NCI-H82 treated with DMSO at 0.1 percent for 48 hours (cell line): ENCODE measurements around the gene ARPIN.
"Not testable (repeated sequence)": the region's sequence is repeated elsewhere in the genome, so short reads cannot be mapped to it uniquely, and the experiment has no call there.

Experiments used
- DNase-seq: peaks from one replicate; lab custom pipeline; 2025; ENCODE audit not compliant: unreplicated experiment; lab: John Stamatoyannopoulos, UW

Gene ARPIN

DNA sequence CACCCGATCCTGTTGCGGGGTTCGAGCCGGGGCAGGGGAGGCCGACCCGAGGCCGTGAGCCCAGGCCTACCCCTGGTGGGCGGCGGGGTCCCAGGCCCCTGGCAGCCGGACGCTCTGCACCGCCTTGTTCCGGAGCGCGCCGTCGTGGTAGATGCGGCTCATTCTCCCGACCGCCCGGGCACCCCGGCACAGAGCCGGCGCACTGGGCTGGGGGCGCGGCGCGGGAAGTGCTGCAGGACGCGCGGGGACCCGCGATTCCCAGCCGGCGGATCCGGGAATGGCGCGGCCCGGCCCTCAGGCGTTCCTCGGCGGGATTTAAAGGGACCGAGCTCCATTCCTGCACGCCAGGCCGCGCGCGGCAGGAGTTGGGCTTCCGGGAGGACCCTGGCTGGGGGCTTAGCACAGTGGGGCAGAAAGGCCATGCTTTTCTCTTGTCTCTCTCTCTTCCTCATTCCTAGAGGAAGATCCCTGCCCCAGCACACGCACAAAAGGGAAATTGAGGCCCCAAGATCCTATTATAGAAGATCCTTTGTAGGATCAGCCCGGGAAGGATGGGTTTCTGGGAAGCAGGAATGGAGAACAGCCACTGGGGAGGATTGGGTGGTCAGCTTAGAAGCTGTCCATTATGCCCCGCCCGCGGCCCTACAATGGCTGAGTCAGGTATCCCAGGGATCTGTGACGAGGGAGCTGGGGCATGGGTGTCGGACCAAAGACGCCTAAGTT lies at the start of gene ARPIN:
TSS of gene ARPIN (minus strand) at position 279 of the 723 bp plus-strand sequence. CDS start at position 162, 117 bp downstream.
- DNase-seq = no peak

DNA sequence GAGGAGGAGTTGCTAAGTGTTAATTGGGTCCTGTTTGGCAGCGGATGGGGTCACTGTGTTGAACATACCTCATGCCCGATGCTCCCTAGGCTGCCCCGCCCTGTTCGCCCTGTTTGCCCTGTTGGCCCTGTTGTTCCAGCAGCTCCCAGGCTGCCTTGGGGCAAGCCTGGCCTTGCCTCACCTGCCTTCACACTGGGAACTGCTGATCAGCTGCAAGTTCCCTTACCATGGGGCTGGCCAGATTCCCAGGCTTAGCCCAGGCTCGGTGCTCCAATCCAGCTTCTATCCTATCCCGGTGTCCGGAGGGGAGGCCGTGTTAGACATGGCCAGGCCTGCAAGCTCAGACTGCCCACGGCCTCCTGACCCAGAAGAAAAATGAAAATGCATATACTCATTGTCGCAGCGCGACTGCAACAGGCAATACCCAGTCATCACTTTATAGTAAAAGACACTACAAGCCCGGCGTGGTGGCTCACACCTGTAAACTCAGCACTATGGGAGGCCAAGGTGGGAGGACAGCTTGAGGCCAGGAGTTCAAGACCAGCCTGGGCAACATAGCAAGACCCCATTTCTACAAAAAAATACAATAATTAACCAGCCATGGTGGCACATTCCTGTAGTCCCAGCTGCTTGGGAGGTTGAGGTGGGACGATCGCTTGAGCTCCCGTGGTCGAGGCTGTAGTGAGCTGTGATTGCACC lies 45.5 kb upstream of the ARPIN start:
- no peak for DNase-seq

DNA sequence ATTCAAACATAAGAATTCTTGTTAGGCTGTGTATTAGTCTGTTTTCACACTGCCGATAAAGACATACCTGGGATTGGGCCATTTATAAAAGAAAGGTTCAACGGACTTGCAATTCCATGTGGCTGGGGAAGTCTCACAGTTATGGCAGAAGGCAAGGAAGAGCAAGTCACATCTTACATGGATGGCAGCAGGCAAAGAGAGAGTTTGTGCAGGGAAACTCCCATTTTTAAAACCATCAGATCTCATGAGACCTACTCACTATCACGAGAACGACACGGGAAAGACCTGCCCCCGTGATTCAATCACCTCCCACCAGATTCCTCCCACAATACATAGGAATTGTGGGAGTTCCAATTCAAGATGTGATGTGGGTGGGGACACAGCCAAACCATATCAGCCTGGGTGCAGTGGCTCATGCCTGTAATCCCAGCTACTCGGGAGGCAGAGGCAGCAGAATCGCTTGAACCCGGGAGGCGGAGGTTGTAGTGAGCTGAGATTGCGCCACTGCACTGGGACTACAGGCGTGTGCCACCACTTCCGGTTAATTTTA lies 42.8 kb upstream of the ARPIN start:
- not testable (repeated sequence) for DNase-seq

DNA sequence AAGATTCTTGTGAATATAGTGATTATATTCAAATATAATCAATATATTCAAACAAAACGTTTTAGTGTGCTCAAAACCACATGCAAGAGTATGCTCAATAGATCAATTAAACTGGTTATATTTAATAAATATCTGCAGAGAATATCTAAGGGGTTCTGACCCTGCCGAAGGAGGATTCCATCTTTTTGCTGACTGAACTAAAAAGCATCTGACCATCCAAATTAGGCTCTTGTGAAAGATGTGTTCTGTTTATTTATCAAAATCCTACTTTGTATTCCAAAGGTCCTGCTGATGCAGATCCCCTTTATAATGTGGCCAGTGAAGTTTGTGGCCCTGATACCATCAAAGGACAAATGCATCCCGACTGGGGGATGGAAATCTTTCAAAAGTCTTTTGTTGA lies 41.8 kb upstream of the ARPIN start:
- DNase-seq = no peak

DNA sequence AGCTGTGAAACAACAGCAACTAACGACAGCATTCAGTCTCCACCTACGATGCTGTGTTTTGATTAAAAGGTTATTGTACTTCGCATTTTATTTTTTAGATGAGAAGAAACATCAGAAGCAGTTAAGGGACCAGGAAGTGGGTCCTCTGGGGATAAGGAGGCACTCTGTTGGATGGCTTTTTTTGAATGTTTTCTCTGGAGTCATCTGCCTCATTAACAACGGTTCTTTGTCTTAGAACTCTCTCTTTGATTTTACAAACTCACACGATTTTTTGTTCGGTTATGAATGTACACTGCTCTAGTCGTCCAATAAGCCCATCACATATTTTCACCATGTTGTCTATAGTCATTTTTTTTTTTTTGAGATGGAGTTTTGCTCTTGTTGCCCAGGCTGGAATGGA lies 36.0 kb upstream of the ARPIN start:
- no peak for DNase-seq

DNA sequence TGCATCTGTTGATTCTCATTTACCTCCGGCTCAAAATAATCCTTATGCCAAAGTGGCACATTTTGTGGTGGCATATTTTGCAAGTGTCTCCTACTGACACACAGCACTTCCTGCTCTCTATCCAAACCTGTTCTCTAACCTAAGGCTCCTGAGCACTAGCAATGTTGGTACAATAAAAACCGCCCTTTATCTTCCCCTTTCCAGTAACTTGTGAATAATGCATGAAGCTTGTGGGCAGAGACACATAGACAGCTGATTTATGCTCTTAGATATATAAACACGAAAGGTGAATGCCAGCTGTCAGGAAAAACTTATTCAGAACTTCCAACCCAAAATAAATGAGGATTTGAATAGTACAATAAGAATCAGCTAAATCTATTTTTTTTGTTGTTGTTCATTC lies 34.6 kb upstream of the ARPIN start:
- DNase-seq = no peak

DNA sequence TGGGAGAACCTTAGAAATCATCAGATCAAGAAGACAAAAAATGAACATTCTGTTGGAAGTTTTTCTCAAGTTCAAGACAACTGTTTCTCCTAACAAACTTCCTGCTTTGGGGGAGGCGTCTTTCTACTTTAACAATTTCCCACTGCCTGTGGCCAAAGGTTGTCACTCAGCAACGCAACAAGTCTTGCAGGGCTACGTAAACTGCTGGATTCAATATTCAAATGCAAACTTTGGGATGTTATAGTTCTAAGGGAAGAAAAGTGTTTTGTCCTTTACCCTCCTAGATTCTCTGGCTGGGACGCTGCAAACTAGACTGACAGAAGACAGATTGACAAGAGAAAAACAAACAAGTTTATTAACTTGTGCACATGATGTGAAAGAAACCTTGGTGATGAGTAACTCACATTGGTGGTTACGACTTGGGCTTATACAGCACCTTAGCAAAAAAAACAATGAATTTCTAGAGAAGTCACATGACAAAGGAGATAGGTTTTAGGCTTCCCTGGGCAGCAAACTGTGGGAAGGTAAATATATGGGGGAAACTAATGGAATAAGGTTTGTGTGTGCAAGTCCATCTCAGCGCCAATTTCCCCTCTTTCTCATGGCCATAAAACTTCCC lies 34.0 kb upstream of the ARPIN start:
- DNase-seq = no peak

DNA sequence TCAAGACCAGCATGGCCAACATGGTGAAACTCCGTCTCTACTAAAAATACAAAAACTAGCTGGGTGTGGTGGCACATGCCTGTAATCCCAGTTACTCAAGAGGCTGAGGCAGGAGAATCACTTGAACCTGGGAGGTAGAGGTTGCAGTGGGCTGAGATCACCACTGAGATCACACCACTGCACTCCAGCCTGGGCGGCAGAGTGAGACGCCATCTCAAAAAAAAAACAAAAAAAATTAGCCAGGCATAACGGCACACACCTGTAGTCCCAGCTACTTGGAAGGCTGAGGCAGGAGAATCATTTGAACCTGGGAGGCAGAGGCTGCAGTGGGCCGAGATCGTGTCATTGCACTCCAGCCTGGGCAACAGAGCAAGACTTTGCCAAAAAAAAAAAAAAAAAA lies 31.0 kb upstream of the ARPIN start:
- not testable (repeated sequence) for DNase-seq

DNA sequence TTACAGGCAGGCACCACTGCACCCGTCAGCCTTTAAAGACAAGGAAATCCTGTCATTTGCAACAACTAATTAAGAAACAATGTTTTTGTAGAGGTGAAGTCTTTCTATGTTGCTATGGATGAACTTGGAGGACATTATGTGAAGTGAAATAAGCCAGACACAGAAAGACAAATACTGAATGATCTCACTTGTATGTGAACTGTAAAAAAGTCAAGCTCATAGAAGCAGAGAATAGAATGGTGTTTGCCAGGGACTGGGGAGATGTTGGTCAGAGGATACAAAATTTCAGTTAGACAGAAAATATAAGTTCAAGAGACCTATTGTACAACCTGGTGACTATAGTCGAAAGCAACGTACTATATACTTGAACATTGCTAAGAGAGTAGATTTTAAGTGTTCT lies 27.2 kb upstream of the ARPIN start:
- no peak for DNase-seq

DNA sequence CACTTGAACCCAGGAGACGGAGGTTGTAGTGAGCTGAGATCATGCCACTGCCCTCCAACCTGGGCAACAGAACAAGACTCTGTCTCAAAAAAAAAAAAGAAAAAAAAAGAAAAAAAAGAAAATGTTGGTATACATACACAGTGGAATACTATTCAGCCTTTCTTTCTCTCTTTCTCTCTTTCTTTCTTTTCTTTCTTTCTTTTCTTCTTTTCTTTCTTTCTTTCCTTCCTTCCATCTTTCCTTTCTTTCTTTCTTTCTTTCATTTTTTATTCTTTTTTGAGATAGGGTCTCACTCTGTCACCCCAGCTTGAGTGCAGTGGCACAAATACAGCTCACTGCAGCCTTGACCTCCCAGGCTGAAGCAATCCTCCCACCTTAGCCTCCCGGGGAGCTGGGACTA lies 26.6 kb upstream of the ARPIN start:
- DNase-seq = not testable (repeated sequence)

DNA sequence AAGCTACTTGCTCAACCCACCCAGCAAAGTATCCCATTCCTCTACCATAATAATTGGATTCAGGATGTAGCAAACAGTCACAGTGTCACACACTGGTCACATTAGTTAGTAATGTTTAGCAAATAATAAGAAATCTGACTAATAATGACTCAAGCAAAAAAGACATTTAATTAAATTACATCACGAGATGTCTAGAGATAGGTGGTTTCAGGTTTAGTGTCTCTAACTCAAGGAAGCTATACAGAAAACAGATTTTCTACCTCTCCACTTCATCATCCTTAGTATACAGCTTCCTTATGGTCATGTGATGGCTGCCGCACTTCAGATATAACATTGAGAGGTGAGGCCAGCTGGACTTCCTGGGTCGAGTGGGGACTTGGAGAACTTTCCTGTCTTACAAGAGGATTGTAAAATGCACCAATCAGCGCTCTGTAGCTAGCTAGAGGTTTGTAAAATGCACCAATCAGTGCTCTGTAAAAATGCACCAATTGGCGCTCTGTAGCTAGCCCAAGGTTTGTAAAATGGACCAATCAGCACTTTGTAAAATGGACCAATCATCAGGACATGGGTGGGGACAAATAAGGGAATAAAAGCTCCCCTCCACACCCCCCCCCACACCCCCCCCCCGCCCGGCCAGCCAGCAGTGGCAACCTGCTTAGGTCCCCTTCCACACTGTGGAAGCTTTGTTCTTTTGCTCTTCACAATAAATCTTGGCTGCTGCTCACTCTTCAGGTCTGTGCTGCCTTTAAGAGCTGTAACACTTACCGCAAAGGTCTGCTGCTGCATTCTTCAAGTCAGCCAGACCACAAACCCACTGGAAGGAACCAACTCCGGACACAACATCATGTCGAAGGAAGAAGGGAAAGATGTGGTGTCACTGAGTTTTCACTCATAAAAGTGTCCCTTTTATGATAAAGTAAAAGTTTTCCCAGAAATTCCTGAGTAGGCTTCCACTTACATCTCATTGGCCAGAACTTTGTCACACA lies 24.9 kb upstream of the ARPIN start:
- no peak for DNase-seq

DNA sequence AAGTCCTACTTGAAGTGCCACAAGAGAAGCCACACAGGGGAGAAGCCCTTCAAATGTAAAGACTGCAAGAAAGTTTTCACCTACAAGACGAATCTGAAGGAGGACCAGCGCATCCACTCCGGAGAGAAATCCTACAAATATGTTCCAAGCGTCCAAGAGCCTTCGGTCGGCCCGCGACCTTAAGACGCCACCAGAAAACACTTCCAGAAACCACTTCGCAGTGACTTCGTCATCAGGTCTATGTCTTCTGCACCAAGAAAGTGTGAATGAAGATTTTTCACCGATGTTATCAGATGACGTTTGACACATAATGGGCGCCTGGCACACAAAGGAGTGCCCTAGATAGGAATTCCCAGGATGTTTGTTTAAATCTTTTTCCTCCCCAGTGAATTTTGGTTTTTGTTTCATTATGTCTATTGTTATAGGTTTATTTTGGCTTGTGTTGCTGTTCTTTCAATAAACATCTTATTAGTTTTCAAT lies 24.1 kb upstream of the ARPIN start:
- no peak for DNase-seq

DNA sequence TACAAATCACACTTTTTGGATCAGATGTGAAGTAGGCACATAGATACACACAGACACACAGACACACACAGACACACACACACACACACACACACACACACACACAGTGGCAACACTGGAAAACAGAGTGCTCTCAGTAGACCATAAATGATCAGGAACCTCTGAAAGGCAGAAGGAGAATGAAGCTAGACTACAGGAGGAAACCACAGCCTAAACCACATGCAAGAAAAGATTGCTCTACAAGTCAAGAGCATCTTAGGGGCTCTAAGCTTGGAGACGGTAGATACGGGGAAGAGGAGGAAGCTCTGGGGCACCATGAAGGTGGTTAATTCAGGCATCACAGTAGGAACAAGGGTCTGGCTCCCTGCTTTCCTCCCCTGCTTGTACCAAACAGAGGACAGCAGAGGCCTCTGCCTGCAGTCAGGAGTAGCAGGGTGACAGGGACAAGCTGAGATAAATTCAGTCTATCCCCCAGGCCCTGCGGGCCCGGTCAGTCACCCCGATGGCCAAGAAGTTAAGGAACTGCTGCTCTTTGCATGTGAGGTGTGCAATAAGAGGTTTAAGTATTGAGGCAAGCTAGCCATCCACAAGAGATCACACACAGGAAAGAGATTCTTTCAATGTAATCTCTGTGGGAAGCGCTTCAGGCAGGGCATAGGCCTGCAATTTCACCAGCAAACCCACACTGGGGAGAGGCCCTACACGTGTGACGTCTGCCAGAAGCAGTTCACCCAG lies 23.5 kb upstream of the ARPIN start:
- DNase-seq = no peak

DNA sequence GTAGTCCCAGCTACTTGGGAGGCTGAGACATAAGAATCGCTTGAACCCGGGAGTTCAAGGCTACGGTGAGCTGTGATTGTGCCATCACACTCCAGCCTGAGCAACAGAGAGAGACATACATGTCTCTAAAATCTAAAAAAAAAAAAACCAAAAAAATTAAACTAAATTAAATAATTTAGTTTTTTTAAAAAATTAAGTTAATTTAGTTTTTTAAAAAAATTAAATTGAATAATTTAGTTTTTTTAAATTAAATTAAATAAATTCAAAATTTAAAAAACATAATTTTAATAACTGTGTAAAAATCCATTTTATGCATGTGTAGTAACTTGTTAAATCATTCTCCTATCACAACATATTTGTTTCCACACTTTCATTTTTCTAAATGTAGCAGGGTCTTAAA lies 20.1 kb upstream of the ARPIN start:
- DNase-seq = no peak

DNA sequence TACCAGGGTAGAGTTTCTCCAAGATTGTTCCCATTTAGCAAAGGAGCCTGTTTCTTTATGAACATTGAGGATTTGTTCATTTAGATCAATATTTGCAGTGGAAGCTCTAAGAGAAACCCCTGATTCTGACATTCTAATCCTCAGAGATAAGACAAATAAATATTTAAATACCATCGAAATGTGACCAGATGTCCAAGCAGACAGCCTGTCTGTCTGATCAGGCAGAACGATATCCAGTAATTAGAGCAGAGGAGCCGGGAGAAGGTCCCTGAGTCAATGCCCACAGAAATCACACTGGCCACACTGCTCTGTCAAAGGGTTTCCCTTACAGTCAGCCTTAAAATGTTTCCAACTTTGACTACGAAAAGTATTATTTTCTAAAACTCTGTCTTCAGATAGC lies 15.7 kb upstream of the ARPIN start:
- no peak for DNase-seq

DNA sequence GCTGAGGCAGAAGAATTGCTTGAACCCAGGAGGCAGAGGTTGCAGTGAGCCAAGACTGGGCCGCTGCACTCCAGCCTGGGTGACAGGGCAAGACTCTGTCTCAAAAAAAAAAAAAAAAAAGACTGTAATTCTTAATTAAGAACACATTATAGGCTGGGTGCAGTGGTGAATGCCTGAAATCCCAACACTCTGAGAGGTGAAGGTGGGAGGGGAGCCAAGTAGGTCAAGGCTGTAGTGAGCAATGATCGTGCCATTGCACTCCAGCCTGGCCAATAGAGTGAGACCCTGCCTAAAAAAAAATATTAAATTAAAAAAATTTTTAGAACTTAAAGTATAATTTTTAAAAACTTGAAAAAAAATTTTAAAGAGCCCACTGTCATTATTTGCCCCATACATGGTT lies 13.4 kb upstream of the ARPIN start:
- DNase-seq = no peak

DNA sequence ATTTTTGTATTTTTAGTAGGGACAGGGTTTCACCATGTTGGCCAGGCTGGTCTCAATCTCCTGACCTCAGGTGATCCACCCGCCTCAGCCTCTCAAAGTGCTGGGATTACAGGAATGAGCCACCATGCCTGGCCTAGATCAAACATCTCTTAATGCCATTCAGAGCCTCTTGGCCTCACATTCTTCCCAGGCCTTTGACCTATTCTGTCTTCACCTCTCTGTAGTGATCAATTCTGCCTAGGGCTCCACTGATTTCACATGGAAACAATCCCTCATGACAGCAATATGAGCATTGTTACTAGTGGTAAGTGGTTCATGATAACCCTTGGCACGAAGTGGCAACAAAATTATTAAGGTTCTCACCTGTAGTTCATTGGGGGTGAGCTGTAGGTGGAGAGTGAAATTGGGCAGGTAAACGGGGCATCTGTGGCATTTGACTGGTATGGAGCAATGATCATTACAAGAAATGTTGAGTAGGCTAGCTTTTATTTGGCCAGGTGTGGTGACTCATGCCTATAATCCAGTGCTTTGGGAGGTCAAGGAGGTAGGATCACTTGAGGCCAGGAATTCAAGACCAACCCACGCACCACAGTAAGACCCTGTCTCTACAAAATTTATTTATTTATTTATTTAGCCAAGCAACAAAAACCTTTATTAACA lies 4.8 kb upstream of the ARPIN start:
- DNase-seq = no peak

DNA sequence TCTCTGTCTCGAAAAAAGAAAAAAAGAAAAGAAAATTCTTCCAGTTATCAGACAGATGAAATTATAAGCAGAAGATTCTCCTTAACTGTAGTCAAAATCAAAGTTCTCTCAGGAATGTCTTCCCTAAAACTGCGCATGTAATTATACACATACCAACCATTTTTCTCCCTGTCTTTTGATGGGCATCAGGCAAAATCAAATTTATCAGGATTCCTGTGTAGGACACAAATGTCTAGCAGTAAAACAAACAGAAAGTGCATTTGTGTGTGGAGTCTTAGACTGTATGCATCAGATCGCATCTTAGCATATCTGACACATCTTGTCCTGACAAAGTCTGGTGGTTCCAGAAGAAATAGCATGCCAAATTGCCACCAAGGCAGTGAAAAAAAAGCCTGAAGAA lies 3.9 kb upstream of the ARPIN start:
- DNase-seq = no peak

DNA sequence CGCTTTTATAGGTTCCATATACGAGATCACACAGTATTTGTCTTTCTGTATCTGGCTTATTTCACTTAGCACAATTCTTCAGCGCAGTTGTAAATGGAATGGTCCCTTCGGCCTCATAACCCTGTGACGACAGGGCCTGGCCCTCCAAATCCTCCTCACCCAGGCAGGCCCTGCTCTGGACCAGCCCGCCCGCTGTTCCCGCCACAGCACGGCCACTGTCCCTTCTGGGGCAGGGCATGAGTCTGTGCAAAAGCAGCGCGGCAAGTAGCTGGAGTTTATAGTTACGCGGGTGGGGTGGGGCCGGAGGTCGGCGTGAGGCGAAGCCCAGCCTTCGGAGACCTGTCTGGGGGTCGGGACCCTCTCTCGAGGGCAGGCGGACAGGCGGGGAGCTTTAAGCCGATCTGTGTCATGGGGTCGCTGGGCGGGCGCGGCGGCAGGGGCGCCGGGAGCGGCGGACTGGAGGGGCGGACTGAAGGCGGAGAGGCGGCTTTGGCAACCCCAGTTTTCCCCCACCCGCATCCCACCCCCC lies 543 bp downstream of the ARPIN start:
- DNase-seq = no peak
